ENCODE results near the gene RASGRP4.
"Not testable (repeated sequence)": the region's sequence is repeated elsewhere in the genome, so short reads cannot be mapped to it uniquely, and the experiment has no call there.

RASGRP4 gene

GRCh38 chr19:38425810-38426466 lies at the start of gene RASGRP4:
Gene RASGRP4, minus strand, starts transcription at chr19:38426219. Its CDS starts 128 bp downstream, at chr19:38426091.
- H3K27ac ChIP-seq = no peak within 1 kb of the TSS

GRCh38 chr19:38475176-38475575 lies 49.2 kb upstream of the RASGRP4 start:
- no peak for DNase-seq (ENCODE audit: low read depth, low spot score)
- H3K27ac ChIP-seq = no peak overlapping the region

More at GRCh38 chr19:38425810-38426466, at the start of gene RASGRP4:
- no peak for DNase-seq (ENCODE audit: low read depth, low spot score)

DNA sequence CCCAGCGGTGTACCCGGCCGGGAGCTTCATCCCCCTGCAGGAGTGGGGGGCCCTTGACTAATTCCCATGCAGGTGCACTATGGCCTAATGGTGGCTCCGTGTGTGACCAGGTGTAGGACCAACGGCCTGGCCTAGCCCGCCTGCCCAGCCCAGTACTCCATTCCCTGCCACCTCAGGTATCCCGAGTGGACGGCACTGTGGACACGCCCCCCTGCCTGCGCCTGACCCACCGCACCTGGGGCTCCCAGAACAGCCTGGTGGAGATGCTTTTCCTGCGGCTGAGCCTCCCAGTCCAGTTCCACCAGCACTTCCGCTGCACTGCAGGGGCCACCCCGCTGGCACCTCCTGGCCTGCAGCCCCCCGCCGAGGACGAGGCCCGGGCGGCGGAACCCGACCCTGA lies 47.2 kb upstream of the RASGRP4 start:
- no peak overlapping the region for H3K27ac ChIP-seq
- DNase-seq (ENCODE audit: low read depth, low spot score) = no peak

DNA sequence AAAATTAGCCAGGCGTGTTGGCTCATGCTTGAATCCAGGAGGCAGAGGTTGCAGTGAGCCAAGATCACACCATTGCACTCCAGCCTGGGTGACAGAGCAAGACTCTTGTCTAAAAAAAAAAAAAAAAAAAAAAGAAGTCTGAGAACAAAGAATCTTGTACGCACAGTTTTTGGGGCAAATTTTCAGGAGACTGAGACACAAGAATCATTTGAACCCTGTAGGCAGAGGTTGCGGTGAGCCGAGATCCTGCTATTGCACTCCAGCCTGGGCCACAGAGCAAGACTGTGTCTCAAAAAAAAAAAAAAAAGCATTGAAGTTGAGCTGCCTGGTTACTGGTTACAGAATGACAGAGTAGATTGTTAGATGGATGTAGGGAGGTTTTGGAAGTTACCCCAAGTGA lies 46.7 kb upstream of the RASGRP4 start:
- H3K27ac ChIP-seq; DNase-seq (ENCODE audit: low read depth, low spot score): not testable (repeated sequence)

DNA sequence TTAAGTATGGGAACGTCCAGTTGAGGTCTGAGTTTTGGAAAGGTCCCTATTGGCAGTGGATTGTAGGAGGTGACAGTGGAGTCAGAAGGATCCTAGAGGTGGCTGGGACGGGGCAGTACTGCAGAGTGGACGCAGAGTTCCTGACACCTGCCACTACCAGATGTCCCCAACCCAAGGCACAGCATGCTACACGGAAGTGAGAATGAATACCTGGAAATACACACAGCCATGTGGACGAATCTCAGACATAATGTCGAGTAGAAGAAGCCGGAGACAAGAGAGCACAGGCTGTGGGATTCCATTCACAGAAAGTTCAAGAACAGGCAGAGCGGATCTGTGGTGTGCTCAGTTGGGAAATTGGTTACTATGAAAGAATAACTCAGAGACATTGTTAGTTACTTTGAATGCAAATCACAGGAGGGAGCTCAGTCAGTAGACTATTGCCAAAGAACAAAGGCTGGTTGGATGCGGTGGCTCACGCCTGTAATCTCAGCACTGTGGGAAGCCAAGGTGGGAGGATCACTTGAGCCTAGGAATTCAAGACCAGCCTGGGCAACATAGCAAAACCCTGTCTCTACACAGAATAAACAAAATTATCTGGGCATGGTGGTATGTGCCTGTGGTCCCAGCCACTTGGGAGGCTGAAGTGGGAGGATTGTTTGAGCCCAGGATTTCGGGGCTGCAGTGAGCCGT lies 44.9 kb upstream of the RASGRP4 start:
- no peak for DNase-seq (ENCODE audit: low read depth, low spot score)
- no peak overlapping the region for H3K27ac ChIP-seq

GRCh38 chr19:38469151-38469550 lies 43.1 kb upstream of the RASGRP4 start:
- DNase-seq (ENCODE audit: low read depth, low spot score) = no peak

DNA sequence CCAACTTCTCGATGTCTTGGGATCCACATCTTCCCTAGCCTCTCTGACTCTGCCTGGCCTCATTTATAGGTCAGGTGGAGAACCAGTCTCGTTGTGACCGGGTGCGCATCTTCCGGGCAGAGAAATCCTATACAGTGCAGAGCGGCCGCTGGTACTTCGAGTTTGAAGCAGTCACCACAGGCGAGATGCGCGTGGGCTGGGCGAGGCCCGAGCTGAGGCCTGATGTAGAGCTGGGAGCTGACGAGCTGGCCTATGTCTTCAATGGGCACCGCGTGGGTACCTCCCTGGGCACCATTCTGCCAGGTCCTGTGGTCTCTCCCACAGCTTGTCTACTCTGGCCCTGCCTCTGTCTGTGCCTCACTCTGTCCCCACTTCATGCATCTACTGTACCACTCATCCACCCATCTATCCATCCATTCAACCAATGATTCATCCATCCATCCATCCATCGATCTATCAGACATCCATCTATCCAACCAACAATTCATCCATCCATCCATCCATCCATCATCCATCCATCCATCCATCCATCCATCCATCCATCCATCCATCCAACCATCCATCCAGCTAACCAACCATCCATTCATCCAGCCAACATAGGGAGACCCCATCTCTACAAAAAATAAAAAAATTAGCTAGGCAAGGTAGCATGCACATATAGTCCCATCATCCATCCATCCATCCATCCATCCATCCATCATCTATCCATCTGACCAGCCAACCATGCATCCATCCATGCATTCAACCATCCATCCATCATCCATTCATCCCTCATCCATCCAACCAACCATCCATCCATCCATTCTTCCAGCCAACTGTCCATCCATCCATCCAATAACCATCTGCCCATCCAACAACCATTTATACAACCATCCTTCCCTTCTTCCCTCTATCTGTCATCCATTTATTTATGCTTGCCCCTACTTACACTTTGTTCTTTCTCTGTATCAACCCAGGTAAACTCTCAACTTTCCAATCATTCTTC lies 41.8 kb upstream of the RASGRP4 start:
- H3K27ac ChIP-seq = no peak overlapping the region
- no peak for DNase-seq (ENCODE audit: low read depth, low spot score)

More at GRCh38 chr19:38469151-38469550, 43.1 kb upstream of the RASGRP4 start:
- H3K27ac ChIP-seq = no peak overlapping the region

DNA sequence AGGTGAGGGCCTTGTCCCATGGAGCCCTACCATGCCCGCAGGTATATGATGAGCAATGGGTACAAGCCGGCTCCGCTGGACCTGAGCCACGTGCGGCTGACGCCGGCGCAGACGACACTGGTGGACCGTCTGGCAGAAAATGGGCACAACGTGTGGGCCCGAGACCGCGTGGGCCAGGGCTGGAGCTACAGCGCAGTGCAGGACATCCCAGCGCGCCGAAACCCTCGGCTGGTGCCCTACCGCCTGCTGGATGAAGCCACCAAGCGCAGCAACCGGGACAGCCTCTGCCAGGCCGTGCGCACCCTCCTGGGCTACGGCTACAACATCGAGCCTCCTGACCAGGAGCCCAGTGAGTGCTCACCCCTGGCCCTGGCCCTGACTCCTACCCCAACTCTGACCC lies 40.0 kb upstream of the RASGRP4 start:
- no peak for DNase-seq (ENCODE audit: low read depth, low spot score)
- no peak overlapping the region for H3K27ac ChIP-seq

DNA sequence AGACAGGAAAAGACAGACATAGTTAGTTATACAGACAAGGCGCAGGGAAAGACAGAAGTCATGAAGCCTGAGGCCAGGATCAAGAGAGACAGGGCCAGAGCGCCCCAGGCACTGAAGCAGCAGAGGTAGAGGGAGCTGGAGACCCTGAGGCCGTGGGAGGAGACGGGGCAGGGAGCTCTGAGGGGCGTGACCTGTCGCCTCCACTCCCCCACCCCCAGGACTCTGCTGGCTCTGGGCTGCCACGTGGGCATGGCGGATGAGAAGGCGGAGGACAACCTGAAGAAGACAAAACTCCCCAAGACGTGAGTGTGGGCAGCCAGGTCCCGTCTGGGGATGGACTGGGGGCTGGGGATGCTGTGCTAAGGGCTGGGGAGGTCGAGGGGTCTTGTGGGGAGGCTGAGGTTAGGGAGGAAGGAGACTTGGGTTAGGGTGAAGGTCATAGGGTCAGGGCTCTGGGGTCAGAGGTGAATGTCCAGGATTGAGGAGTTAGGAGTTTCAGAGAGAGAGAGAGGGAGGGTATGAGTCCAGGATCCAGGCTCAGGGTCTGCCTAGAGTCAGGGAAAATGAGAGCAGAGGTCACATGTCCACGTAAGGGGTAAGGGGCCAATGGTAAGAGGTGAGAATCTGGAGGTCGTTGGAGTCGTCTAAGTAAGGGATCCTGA lies 38.5 kb upstream of the RASGRP4 start:
- no peak overlapping the region for H3K27ac ChIP-seq
- no peak for DNase-seq (ENCODE audit: low read depth, low spot score)

DNA sequence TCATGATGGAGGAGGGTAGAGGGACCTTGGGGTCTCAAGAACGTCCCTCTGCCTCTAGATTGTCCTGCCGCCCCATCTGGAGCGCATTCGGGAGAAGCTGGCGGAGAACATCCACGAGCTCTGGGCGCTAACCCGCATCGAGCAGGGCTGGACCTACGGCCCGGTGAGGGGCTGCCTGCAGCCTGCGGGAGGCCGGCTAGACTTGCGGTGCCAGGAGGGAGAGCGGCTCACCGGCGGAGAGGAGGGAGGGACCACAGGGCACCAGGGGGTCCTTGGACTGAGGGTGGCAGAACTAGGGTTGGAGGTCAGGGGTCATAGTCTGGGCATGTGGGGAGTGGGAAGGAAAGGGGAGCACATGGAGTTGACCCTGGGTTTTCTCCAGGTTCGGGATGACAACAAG lies 37.3 kb upstream of the RASGRP4 start:
- no peak for DNase-seq (ENCODE audit: low read depth, low spot score)
- no peak overlapping the region for H3K27ac ChIP-seq

DNA sequence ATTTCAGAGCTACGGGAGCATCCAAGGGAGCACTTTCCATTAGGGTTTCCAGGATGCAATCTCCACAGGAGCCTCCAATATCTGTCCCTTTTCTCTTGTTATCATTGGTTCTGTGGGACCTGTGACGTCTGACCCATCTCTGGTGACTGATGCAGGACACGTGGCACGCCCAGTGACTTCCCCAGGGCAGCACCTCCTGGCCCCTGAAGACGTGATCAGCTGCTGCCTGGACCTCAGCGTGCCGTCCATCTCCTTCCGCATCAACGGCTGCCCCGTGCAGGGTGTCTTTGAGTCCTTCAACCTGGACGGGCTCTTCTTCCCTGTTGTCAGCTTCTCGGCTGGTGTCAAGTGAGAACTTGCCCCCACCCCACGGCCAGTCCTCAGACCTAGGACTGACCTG lies 33.0 kb upstream of the RASGRP4 start:
- no peak for DNase-seq (ENCODE audit: low read depth, low spot score)
- no peak overlapping the region for H3K27ac ChIP-seq

- no peak for DNase-seq (ENCODE audit: low read depth, low spot score)
- H3K27ac ChIP-seq = no peak overlapping the region
Measured at GRCh38 chr19:38457690-38458405, 31.8 kb upstream of the RASGRP4 start.

GRCh38 chr19:38457202-38457601 lies 31.2 kb upstream of the RASGRP4 start:
- no peak overlapping the region for H3K27ac ChIP-seq
- no peak for DNase-seq (ENCODE audit: low read depth, low spot score)

GRCh38 chr19:38455031-38455430 lies 29.0 kb upstream of the RASGRP4 start:
- DNase-seq (ENCODE audit: low read depth, low spot score) = no peak

DNA sequence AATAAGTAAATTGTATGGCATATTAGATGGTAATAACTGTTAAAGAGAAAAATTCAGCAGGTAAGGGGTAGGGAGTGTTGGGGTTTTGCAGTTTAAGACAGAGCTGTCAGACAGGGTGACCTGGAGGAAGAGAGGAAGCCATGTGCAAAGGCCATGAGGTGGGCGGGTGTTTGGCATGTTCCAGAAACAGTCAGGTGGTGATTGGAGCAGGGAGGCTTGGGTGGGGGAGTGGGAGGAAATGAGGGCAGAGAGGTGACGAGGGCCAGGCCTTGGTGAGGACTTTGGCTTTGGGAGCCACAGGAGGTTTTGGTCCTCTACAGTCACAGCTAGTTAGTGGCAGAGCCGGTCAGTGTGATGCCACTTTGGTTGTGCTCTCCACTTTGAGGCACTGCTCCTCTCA lies 27.6 kb upstream of the RASGRP4 start:
- no peak for DNase-seq (ENCODE audit: low read depth, low spot score)
- H3K27ac ChIP-seq = no peak overlapping the region

More at GRCh38 chr19:38455031-38455430, 29.0 kb upstream of the RASGRP4 start:
- no peak overlapping the region for H3K27ac ChIP-seq

DNA sequence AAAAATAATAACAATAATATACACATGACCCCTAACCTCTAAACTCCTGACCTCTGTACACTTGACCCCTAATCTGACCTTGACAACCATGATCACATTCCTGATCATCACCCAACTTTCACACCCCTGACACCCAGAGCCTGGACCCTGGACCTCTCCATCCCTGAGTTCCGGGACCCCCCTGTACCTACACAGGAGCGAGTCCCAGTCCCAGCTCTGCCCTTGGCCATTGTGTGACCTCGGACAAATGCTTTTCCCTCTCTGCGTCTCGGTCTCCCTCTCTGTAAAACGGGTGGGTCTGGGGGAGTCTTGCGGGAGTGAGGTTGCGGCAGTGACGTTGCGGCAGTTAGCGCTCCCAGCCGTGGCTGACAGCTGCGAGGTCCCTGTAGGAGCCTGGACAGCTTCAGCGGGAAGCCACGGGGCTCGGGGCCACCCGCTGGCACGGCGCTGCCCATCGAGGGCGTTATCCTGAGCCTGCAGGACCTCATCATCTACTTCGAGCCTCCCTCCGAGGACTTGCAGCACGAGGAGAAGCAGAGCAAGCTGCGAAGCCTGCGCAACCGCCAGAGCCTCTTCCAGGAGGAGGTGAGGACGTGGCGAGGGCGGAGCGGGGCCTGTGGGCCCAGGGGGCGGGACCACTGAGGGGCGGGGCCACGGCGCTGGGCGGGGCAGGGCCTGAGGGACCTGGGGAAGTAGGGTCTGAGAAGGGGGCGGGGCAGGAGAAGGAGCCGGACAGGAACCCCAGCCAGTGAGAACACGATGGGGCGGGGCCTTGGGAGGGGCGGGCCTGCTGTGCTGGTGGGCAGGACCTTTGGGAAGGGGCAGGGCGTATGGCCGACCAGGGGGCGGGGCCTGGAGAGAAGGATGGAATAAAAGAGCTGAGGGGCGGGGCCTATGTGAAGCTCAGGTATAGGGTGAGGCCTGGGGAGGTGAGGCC lies 26.7 kb upstream of the RASGRP4 start:
- DNase-seq (ENCODE audit: low read depth, low spot score) = no peak
- no peak overlapping the region for H3K27ac ChIP-seq

- H3K27ac ChIP-seq = no peak overlapping the region
- DNase-seq (ENCODE audit: low read depth, low spot score) = no peak
Measured at GRCh38 chr19:38451629-38452028, 25.6 kb upstream of the RASGRP4 start.

- H3K27ac ChIP-seq = no peak overlapping the region
- no peak for DNase-seq (ENCODE audit: low read depth, low spot score)
Measured at GRCh38 chr19:38451036-38451435, 25.0 kb upstream of the RASGRP4 start.

GRCh38 chr19:38449518-38449917 lies 23.5 kb upstream of the RASGRP4 start:
- no peak overlapping the region for H3K27ac ChIP-seq

More at GRCh38 chr19:38449518-38449917, 23.5 kb upstream of the RASGRP4 start:
- DNase-seq (ENCODE audit: low read depth, low spot score) = no peak
